Measurements from ENCODE around the gene CAPN13. TPM values are rescaled to one million over a fixed set of nuclear protein-coding genes. Genes with fewer than 3 reads are reported as not detected.

CAPN13 gene
- total and polyA plus RNA-seq, 2 donors (not counting 1 experiment from before 2014, with no cell fraction given), result not detected

DNA sequence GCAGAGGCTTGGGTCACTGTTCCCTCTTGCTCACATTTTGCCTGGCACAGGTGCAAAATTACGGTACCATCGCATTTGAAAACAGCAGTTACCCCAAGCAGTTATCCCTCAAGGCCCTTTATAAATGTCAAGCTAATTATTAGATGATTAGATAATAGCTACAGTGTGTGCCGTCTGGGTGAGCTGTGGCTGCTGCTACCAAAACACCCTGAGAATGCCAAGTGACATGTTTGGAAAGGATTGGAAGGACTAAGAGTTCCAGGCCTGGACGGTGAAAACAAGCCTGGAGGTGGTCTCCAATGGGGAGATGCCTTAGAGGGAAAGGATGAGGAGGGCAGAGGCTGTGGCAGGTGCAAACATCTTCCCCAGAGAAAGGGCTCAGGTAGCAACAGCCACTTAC, 120.6 kb downstream of the CAPN13 start:
- no peak overlapping the region for H3K27ac ChIP-seq (ENCODE audit: low read length in 2 of 2)
- DNase-seq (no peak), ATAC-seq (ENCODE audit: low read depth) (no peak)
- Mint-ChIP-seq H3K27me3 (no peaks in the 10 kb centered on the region), H3K4me1 (peaks cover 12% of the 10 kb centered on the region), H3K27ac (no peak overlapping the region), H3K4me3 (no peak overlapping the region), H3K9me3 (ENCODE audit: insufficient read depth) (no peaks in the 10 kb centered on the region)
- intact Hi-C loops (cut with micrococcal nuclease), result no loop called here
- H3K27me3 ChIP-seq (replicated peaks in 1 of 4; ENCODE audit: control extremely low read depth in 1 of 4, control insufficient read depth in 3 of 4, insufficient read depth in 4 of 4, low read length in 3 of 4), result no peaks in the 10 kb centered on the region
- no peaks in the 10 kb centered on the region for H3K79me2 ChIP-seq (ENCODE audit: control insufficient read depth, insufficient read depth, low read length)
- H3K4me3 ChIP-seq (ENCODE audit: control extremely low read depth in 1 of 5, extremely low read depth in 1 of 5, insufficient read depth in 1 of 5, low read depth in 2 of 5, low read length in 4 of 5), result no peak overlapping the region
- no peaks in the 10 kb centered on the region for H3K36me3 ChIP-seq (replicated peaks in 1 of 2; ENCODE audit: control extremely low read depth in 1 of 2, control insufficient read depth in 1 of 2, extremely low read depth in 1 of 2, insufficient read depth in 2 of 2, low read length in 1 of 2)
- H3K4me1 ChIP-seq (ENCODE audit: control insufficient read depth in 2 of 2, insufficient read depth in 2 of 2, low read length in 2 of 2), result peaks cover 6 to 13% of the 10 kb centered on the region in 2 donors
- no peak for TF ChIP-seq EZH2 (IDR thresholded peaks at IDR 0.05; ENCODE audit: borderline replicate concordance, insufficient read depth, low read depth, low read length, poor library complexity, severe bottlenecking)
- TF ChIP-seq, protein P1, sequence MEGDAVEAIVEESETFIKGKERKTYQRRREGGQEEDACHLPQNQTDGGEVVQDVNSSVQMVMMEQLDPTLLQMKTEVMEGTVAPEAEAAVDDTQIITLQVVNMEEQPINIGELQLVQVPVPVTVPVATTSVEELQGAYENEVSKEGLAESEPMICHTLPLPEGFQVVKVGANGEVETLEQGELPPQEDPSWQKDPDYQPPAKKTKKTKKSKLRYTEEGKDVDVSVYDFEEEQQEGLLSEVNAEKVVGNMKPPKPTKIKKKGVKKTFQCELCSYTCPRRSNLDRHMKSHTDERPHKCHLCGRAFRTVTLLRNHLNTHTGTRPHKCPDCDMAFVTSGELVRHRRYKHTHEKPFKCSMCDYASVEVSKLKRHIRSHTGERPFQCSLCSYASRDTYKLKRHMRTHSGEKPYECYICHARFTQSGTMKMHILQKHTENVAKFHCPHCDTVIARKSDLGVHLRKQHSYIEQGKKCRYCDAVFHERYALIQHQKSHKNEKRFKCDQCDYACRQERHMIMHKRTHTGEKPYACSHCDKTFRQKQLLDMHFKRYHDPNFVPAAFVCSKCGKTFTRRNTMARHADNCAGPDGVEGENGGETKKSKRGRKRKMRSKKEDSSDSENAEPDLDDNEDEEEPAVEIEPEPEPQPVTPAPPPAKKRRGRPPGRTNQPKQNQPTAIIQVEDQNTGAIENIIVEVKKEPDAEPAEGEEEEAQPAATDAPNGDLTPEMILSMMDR (IDR thresholded peaks at IDR 0.05), result no peak
- H3K9ac ChIP-seq (ENCODE audit: low read length), result no peak overlapping the region
- CTCF ChIA-PET, result interaction anchor here (0.6 to 2.1 kb wide), 6 partner anchors 9 to 522 kb away, joined by 3 to 9 read pairs (median 4); no protein-coding TSS in a partner anchor
- no peaks in the 10 kb centered on the region for H4K20me1 ChIP-seq (ENCODE audit: control insufficient read depth, insufficient read depth, low read length, poor library complexity, severe bottlenecking)
- H3K9me3 ChIP-seq (ENCODE audit: control extremely low read depth in 1 of 3, control insufficient read depth in 2 of 3, insufficient read depth in 1 of 3, low read length in 2 of 3), result no peaks in the 10 kb centered on the region
- H3K4me2 ChIP-seq (replicated peaks; ENCODE audit: low read depth, low read length, poor library complexity, severe bottlenecking), result no peak overlapping the region
- POLR2A ChIA-PET, result interaction anchor here (0.7 kb wide), 1 partner anchor 454 kb away, joined by 7 read pairs; no protein-coding TSS in a partner anchor
- WGBS (ENCODE audit: insufficient coverage), result 83% methylated on average over 2 of the region's 4 CpGs
- no peak overlapping the region for H2AFZ ChIP-seq (ENCODE audit: insufficient read depth, low read depth, low read length, poor library complexity, severe bottlenecking)

DNA sequence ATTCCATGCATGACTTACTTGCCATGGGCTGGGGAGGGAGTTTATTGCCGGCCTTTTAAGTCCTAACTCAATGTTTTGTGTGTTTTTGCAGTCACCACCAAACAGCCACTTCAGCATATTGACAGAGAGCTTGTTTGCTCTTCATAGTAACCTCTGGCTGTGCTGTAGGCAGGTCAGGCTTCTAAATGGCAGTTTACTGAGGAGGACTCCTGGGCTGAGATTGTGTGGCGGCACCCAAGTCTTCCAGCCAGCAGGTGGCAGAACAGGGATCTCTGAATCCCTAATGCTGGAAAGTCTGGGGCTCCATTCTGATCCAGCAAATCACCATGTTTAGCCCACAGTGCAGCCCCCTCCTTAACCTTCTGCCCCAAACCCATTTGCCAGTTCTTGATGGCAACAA, 121.2 kb downstream of the CAPN13 start:
- CTCF ChIA-PET, result interaction anchor here (0.5 to 2.1 kb wide), 6 partner anchors 9 to 1727 kb away, joined by 3 to 9 read pairs (median 4); no protein-coding TSS in a partner anchor
- no peak overlapping the region for H3K27ac Mint-ChIP-seq
- POLR2A ChIA-PET, result no interaction called here

More for the DNA sequence above, 121.2 kb downstream of the CAPN13 start:
- Mint-ChIP-seq H3K4me1 (peaks cover 12% of the 10 kb centered on the region), H3K9me3 (ENCODE audit: insufficient read depth) (no peaks in the 10 kb centered on the region), H3K4me3 (no peak overlapping the region), H3K27me3 (no peaks in the 10 kb centered on the region)
- peaks cover 6 to 13% of the 10 kb centered on the region in 2 donors for H3K4me1 ChIP-seq (ENCODE audit: control insufficient read depth in 2 of 2, insufficient read depth in 2 of 2, low read length in 2 of 2)
- intact Hi-C loops (cut with micrococcal nuclease), result no loop called here
- H3K4me3 ChIP-seq (ENCODE audit: control extremely low read depth in 1 of 5, extremely low read depth in 1 of 5, insufficient read depth in 1 of 5, low read depth in 2 of 5, low read length in 4 of 5), result no peak overlapping the region
- H3K9ac ChIP-seq (ENCODE audit: low read length), result no peak overlapping the region
- no peaks in the 10 kb centered on the region for H3K9me3 ChIP-seq (ENCODE audit: control extremely low read depth in 1 of 3, control insufficient read depth in 2 of 3, insufficient read depth in 1 of 3, low read length in 2 of 3)
- H3K4me2 ChIP-seq (replicated peaks; ENCODE audit: low read depth, low read length, poor library complexity, severe bottlenecking), result no peak overlapping the region
- H2AFZ ChIP-seq (ENCODE audit: insufficient read depth, low read depth, low read length, poor library complexity, severe bottlenecking), result no peak overlapping the region
- TF ChIP-seq, protein P1 (IDR thresholded peaks at IDR 0.05), result no peak
- no peak for TF ChIP-seq EZH2 (IDR thresholded peaks at IDR 0.05; ENCODE audit: borderline replicate concordance, insufficient read depth, low read depth, low read length, poor library complexity, severe bottlenecking)
- no peak overlapping the region for H3K27ac ChIP-seq (ENCODE audit: low read length in 2 of 2)
- no peaks in the 10 kb centered on the region for H3K36me3 ChIP-seq (replicated peaks in 1 of 2; ENCODE audit: control extremely low read depth in 1 of 2, control insufficient read depth in 1 of 2, extremely low read depth in 1 of 2, insufficient read depth in 2 of 2, low read length in 1 of 2)
- 100% methylated on average over 1 of the region's 2 CpGs for WGBS (ENCODE audit: insufficient coverage)
- DNase-seq (no peak), ATAC-seq (ENCODE audit: low read depth) (no peak)
- no peaks in the 10 kb centered on the region for H4K20me1 ChIP-seq (ENCODE audit: control insufficient read depth, insufficient read depth, low read length, poor library complexity, severe bottlenecking)
- H3K27me3 ChIP-seq (replicated peaks in 1 of 4; ENCODE audit: control extremely low read depth in 1 of 4, control insufficient read depth in 3 of 4, insufficient read depth in 4 of 4, low read length in 3 of 4), result no peaks in the 10 kb centered on the region
- H3K79me2 ChIP-seq (ENCODE audit: control insufficient read depth, insufficient read depth, low read length), result no peaks in the 10 kb centered on the region
